Endodermal cell (in vitro differentiated cells): ENCODE results near the gene LRRC1. TPM values are rescaled to one million over a fixed set of nuclear protein-coding genes. Genes with fewer than 3 reads are reported as not detected.

Source experiments
- DNase-seq: peaks from one replicate; pipeline ENCODE4 v3.0.0-alpha.2; 2017
- H3K27ac ChIP-seq: 2 replicates; pipeline ENCODE4 v1.5.1; 2013; ENCODE audit warnings: mild to moderate bottlenecking, low read depth, low read length, moderate library complexity
- H3K27me3 ChIP-seq: 2 replicates; pipeline ENCODE4 v1.6.1; 2013; ENCODE audit warnings: mild to moderate bottlenecking, low read length, moderate library complexity; ENCODE audit not compliant: insufficient read depth, control insufficient read depth, poor library complexity, severe bottlenecking
- H3K36me3 ChIP-seq: 2 replicates; pipeline ENCODE4 v1.7.0; 2013; ENCODE audit warnings: mild to moderate bottlenecking, low read length, moderate library complexity; ENCODE audit not compliant: control insufficient read depth, insufficient read depth
- H3K4me1 ChIP-seq: one replicate; pipeline ENCODE4 v1.7.0; 2013; ENCODE audit warnings: low read length; ENCODE audit not compliant: control insufficient read depth, insufficient read depth
- H3K4me3 ChIP-seq: 2 replicates; pipeline ENCODE4 v1.5.1; 2013; ENCODE audit warnings: mild to moderate bottlenecking, low read length, moderate library complexity
- H3K9ac ChIP-seq: 2 replicates; pipeline ENCODE4 v1.6.1; 2013; ENCODE audit warnings: mild to moderate bottlenecking, low read length, moderate library complexity; ENCODE audit not compliant: poor library complexity, severe bottlenecking; ENCODE audit errors: extremely low read depth
- H3K9me3 ChIP-seq: 2 replicates; pipeline ENCODE4 v1.6.1; 2013; ENCODE audit warnings: mild to moderate bottlenecking, low read length, moderate library complexity; ENCODE audit not compliant: control insufficient read depth
- H3K27ac Mint-ChIP-seq: 2 replicates; pipeline ENCODE4 v1.8.0; 2020; ENCODE audit warnings: mixed read lengths
- H3K27me3 Mint-ChIP-seq: 2 replicates; pipeline ENCODE4 v1.8.0; 2021; ENCODE audit warnings: mild to moderate bottlenecking, mixed read lengths; ENCODE audit not compliant: insufficient read depth
- H3K36me3 Mint-ChIP-seq: 2 replicates; pipeline ENCODE4 v1.8.0; 2020; ENCODE audit warnings: low read depth, mixed read lengths
- H3K4me1 Mint-ChIP-seq: 2 replicates; pipeline ENCODE4 v1.8.0; 2020; ENCODE audit warnings: mixed read lengths
- H3K4me3 Mint-ChIP-seq: 2 replicates; pipeline ENCODE4 v1.8.0; 2020; ENCODE audit warnings: mild to moderate bottlenecking, moderate library complexity, mixed read lengths
- H3K9me3 Mint-ChIP-seq: 2 replicates; pipeline ENCODE4 v1.8.0; 2020; ENCODE audit warnings: mild to moderate bottlenecking, mixed read lengths
- CTCF ChIP-seq: fragments of 200-600 bp; sonication (generic); conservative IDR thresholded peaks from 2 replicates; pipeline ENCODE4 v1.5.0; 2021; ENCODE audit warnings: antibody characterized with exemption, mild to moderate bottlenecking
- WGBS, 2 experiments: methylation state at CpG; one replicate each; pipeline versions ENCODE4 v1.1.5 to v1.1.7; 2013; ENCODE audit warnings: missing lambda C conversion rate in 2 of 2, mixed read lengths in 1 of 2; ENCODE audit not compliant: insufficient coverage in 1 of 2, insufficient read length in 1 of 2; 5-methylcytosine and 5-hydroxymethylcytosine counted together
- total RNA-seq, 2 donors: library from RNA; stranded (reverse); fragmentation: NEBNext Ultra II Directional in 1 of 2; extraction: Animal tissue kit (Norgen Biotek cat#: 25700) in 1 of 2; gene quantifications; 2 replicates in 1 of 2; 3 replicates in 1 of 2; pipeline ENCODE4 v1.2.1, GENCODE V29; 2021

The LRRC1 gene
- total RNA-seq, 2 donors from 2014 or later, result 14.1 to 15.3 TPM

DNA sequence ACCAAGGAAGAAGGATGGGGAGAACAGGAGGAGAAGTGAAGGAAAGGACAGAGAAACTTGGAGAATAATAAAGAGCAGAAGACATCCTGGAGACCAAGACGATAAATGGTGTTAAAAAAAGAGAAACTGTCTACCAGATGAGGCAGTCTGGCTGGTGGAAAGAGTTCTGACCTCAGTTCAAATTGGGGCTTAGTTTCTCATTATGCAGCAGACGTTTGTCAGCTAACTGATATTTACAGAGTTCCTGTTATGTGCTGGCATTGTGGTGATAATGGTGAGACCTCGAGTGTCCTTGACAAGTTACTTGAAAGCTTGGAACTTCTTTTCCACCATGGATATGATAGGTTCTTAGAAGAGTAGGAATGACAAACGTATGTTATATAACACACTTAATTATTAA is 142.7 kb downstream of the LRRC1 start:
- no peak for TF ChIP-seq CTCF
- no peaks in the 10 kb centered on the region for H3K4me1 Mint-ChIP-seq
- H3K36me3 ChIP-seq, result no peaks in the 10 kb centered on the region
- no peak overlapping the region for H3K27ac Mint-ChIP-seq
- H3K27me3 ChIP-seq, result no peaks in the 10 kb centered on the region
- H3K27me3 Mint-ChIP-seq, result no peaks in the 10 kb centered on the region
- no peak overlapping the region for H3K27ac ChIP-seq
- H3K4me3 Mint-ChIP-seq, result no peak overlapping the region
- H3K4me3 ChIP-seq, result no peak overlapping the region
- no peaks in the 10 kb centered on the region for H3K36me3 Mint-ChIP-seq
- H3K9ac ChIP-seq, result no peak overlapping the region
- no peak for DNase-seq
- H3K9me3 ChIP-seq, result no peaks in the 10 kb centered on the region
- H3K9me3 Mint-ChIP-seq, result no peaks in the 10 kb centered on the region
- H3K4me1 ChIP-seq, result no peaks in the 10 kb centered on the region
- 70 to 86% methylated on average over 2 to 3 of the region's 4 CpGs for WGBS, 2 experiments

GRCh38 chr6:53938810-53939209 is 144.0 kb downstream of the LRRC1 start:
- H3K27ac Mint-ChIP-seq, result no peak overlapping the region
- WGBS, 2 experiments, result 86% methylated on average over 1 of the region's 1 CpG; no CpG with 5 or more reads in 1 of the 2 experiments

DNA sequence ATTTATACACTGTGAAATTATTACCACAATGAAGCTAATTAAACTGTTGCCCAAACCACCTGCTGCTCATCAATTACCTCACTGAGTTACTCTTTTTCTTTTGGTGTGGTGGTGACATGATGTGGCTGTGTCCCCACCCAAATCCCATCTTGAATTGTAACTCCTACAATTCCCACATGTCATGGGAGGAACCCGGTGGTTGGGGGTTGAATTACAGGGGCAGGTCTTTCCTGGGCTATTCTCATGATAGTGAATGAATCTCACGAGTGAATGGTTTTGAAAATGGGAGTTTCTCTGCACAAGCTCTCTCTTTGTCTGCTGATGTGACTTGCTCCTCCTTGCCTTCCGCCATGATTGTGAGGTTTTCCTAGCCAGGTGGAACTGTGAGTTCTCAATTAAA is 145.0 kb downstream of the LRRC1 start:
- Mint-ChIP-seq H3K27me3 (no peaks in the 10 kb centered on the region), H3K9me3 (no peaks in the 10 kb centered on the region), H3K27ac (no peak overlapping the region), H3K36me3 (no peaks in the 10 kb centered on the region), H3K4me1 (no peaks in the 10 kb centered on the region), H3K4me3 (no peak overlapping the region)
- no peak overlapping the region for H3K27ac ChIP-seq
- DNase-seq, result peak; percentile 61
- no peaks in the 10 kb centered on the region for H3K27me3 ChIP-seq
- H3K9ac ChIP-seq, result no peak overlapping the region
- no peaks in the 10 kb centered on the region for H3K4me1 ChIP-seq
- H3K9me3 ChIP-seq, result no peaks in the 10 kb centered on the region
- TF ChIP-seq CTCF, result peak; percentile 40
- no peak overlapping the region for H3K4me3 ChIP-seq
- no peaks in the 10 kb centered on the region for H3K36me3 ChIP-seq
- 86 to 100% methylated on average over 2 to 3 of the region's 3 CpGs for WGBS, 2 experiments

More at GRCh38 chr6:53938810-53939209, 144.0 kb downstream of the LRRC1 start:
- no peak for DNase-seq
- Histone ChIP-seq H3K36me3 (no peaks in the 10 kb centered on the region), H3K4me3 (no peak overlapping the region), H3K4me1 (no peaks in the 10 kb centered on the region), H3K27ac (no peak overlapping the region), H3K9me3 (no peaks in the 10 kb centered on the region), H3K27me3 (no peaks in the 10 kb centered on the region), H3K9ac (no peak overlapping the region)
- no peaks in the 10 kb centered on the region for H3K9me3 Mint-ChIP-seq
- no peak overlapping the region for H3K4me3 Mint-ChIP-seq
- no peaks in the 10 kb centered on the region for H3K4me1 Mint-ChIP-seq
- TF ChIP-seq CTCF, result no peak
- H3K27me3 Mint-ChIP-seq, result no peaks in the 10 kb centered on the region
- H3K36me3 Mint-ChIP-seq, result no peaks in the 10 kb centered on the region
